ENCODE data around the gene ESRRB.

The ESRRB gene

GRCh38 chr14:76329154-76329928 is 46.6 kb upstream of the ESRRB start:
- Histone ChIP-seq H3K9me2 (ENCODE audit: low read depth, low read length) (no peaks in the 10 kb centered on the region), H2AFZ (ENCODE audit: low read length) (no peak overlapping the region), H3K79me2 (ENCODE audit: insufficient read depth, low read length) (no peaks in the 10 kb centered on the region), H3K4me2 (ENCODE audit: low read length) (no peak overlapping the region), H3K4me1 (ENCODE audit: insufficient read depth, low read length, severe bottlenecking) (no peaks in the 10 kb centered on the region), H3K27me3 (ENCODE audit: insufficient read depth, low read length) (no peaks in the 10 kb centered on the region), H3K4me3 (ENCODE audit: low read depth, low read length, poor library complexity, severe bottlenecking) (no peak overlapping the region), H3F3A (ENCODE audit: insufficient read depth, low read length) (no peaks in the 10 kb centered on the region), H3K9ac (ENCODE audit: low read length) (no peak overlapping the region), H4K20me1 (ENCODE audit: insufficient read depth, low read length) (no peaks in the 10 kb centered on the region), H3K9me3 (ENCODE audit: low read length) (no peaks in the 10 kb centered on the region), H3K27ac (ENCODE audit: low read depth, low read length, poor library complexity, severe bottlenecking) (no peak overlapping the region), H3K36me3 (ENCODE audit: insufficient read depth, low read length) (no peaks in the 10 kb centered on the region)
- TF ChIP-seq CTCF (IDR thresholded peaks at IDR 0.05; ENCODE audit: low read length) = no peak
- no peak for TF ChIP-seq EZH2 (IDR thresholded peaks at IDR 0.05; ENCODE audit: borderline replicate concordance, low read length)

- Histone ChIP-seq H3F3A (ENCODE audit: insufficient read depth, low read length) (no peaks in the 10 kb centered on the region), H2AFZ (ENCODE audit: low read length) (no peak overlapping the region), H3K27ac (ENCODE audit: low read depth, low read length, poor library complexity, severe bottlenecking) (no peak overlapping the region), H3K36me3 (ENCODE audit: insufficient read depth, low read length) (no peaks in the 10 kb centered on the region), H3K27me3 (ENCODE audit: insufficient read depth, low read length) (no peaks in the 10 kb centered on the region), H3K9me2 (ENCODE audit: low read depth, low read length) (no peaks in the 10 kb centered on the region), H3K4me3 (ENCODE audit: low read depth, low read length, poor library complexity, severe bottlenecking) (no peak overlapping the region), H3K9ac (ENCODE audit: low read length) (no peak overlapping the region), H3K4me1 (ENCODE audit: insufficient read depth, low read length, severe bottlenecking) (no peaks in the 10 kb centered on the region), H3K9me3 (ENCODE audit: low read length) (no peaks in the 10 kb centered on the region), H3K79me2 (ENCODE audit: insufficient read depth, low read length) (no peaks in the 10 kb centered on the region), H3K4me2 (ENCODE audit: low read length) (no peak overlapping the region), H4K20me1 (ENCODE audit: insufficient read depth, low read length) (no peaks in the 10 kb centered on the region)
- TF ChIP-seq CTCF (IDR thresholded peaks at IDR 0.05; ENCODE audit: low read length) = no peak
- no peak for TF ChIP-seq EZH2 (IDR thresholded peaks at IDR 0.05; ENCODE audit: borderline replicate concordance, low read length)
Observed at GRCh38 chr14:76329951-76330350, 46.0 kb upstream of the ESRRB start.

GRCh38 chr14:76330411-76331327 is 45.3 kb upstream of the ESRRB start:
- Histone ChIP-seq H3K27me3 (ENCODE audit: insufficient read depth, low read length) (no peaks in the 10 kb centered on the region), H3K9me3 (ENCODE audit: low read length) (no peaks in the 10 kb centered on the region), H3K36me3 (ENCODE audit: insufficient read depth, low read length) (no peaks in the 10 kb centered on the region), H3K4me1 (ENCODE audit: insufficient read depth, low read length, severe bottlenecking) (no peaks in the 10 kb centered on the region), H3K9ac (ENCODE audit: low read length) (no peak overlapping the region), H3F3A (ENCODE audit: insufficient read depth, low read length) (no peaks in the 10 kb centered on the region), H4K20me1 (ENCODE audit: insufficient read depth, low read length) (no peaks in the 10 kb centered on the region), H3K4me3 (ENCODE audit: low read depth, low read length, poor library complexity, severe bottlenecking) (no peak overlapping the region), H3K9me2 (ENCODE audit: low read depth, low read length) (no peaks in the 10 kb centered on the region), H3K4me2 (ENCODE audit: low read length) (no peak overlapping the region), H2AFZ (ENCODE audit: low read length) (no peak overlapping the region), H3K27ac (ENCODE audit: low read depth, low read length, poor library complexity, severe bottlenecking) (no peak overlapping the region), H3K79me2 (ENCODE audit: insufficient read depth, low read length) (no peaks in the 10 kb centered on the region)
- TF ChIP-seq CTCF (IDR thresholded peaks at IDR 0.05; ENCODE audit: low read length) (no peak), EZH2 (IDR thresholded peaks at IDR 0.05; ENCODE audit: borderline replicate concordance, low read length) (no peak)

Measured in OCI-LY1 (cell line).